ENCODE results near the gene UBR2.

UBR2 gene

DNA sequence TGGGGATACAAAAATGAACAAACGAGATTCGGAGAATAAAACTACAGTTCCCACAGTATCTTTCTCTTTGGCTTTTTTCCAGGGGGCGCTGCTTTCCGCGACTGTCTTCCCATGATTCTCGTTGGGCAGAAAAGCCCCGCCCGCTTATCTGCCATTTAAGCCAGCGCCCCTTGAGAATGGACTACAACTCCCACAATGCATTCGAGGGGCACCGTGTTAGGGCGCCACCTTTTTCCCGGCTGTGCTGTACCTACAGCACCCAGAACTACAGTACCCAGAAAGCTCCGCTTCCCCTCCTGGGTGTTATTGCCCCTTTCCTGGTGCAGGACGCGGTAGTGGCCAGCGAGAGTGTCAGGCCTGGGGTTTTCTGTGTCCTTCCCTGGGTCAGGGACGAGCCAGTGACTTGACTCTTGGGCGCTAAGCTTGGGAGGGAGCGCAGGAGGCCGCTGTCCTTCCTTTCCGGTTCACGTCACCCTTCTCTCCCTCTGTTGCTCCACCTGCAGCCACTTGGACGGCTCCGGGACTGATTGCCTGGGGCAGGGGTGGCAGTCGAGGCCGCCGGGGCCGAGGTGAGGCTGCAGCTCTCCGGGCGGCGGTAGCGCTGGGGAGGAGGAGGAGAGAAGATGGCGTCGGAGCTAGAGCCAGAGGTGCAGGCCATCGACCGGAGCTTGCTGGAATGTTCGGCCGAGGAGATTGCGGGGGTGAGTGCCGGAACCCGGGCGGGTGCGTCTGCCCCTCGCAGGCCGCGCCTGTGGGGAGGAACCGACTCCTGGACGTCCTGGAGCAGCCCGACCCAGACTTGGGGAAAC lies at the start of gene UBR2:
TSS of gene UBR2 (plus strand) at position 333 of the 809 bp plus-strand sequence. CDS start at position 624, 291 bp downstream.
- FAIRE-seq: peak; percentile 94

DNA sequence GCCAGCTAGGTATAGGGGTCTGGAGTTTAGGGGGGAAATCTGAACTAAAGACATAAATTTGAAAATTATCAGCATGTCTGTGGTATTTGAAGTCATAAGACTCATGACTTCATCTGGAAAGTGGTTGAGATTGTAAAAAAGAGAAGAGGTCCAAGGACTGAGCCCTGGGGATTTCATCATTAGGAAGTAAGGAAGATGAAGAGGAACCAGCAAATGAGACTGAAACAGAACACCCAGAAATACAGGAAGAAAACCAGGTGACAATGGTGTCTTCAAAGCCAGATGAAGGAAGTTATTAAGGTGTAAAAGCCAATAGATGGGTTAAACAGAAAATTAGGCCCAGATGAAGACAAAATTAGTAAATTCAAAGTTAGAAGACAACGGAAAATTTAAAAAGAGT lies 49.1 kb upstream of the UBR2 start:
- no peak for FAIRE-seq

- no peak for FAIRE-seq
These were observed 44.0 kb upstream of the UBR2 start for GRCh38 chr6:42519779-42520178.

DNA sequence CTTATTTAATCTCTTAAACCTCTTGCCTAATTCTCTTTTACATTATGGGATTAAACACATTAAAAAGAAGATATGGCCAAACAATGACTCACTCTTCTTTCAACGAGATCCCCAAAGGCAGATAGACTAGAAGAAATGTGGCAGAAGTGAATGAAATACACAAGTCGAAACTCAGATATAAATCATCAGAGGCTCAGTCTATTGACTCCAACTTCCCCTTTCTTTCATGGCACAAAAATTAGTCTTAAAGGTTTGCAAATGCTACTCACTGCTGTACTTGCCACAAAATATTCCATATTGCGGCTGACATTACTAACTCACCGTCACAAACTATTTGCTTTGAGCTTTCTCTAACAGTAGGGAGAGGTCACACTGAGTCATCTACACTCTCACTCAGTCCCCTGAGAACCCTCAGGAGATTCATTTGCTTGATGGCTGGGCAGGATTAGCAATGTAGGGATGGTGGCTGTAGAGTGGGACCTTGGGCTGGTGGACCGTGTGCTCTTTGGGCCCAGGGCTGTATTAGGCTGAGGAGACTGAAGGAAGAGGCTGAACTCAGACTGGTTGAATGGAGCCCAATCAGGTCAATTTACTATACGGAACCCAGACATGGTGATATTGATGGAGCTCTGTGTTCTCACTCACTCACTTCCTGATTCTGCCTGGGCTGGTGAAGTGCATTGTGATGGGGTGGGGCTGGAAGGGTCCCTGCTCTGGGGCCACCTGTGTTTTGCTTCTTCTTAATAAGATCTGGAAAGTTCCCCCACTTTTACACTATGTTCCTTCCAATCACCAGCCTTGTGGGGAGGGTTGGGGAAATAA lies 42.8 kb upstream of the UBR2 start:
- no peak for FAIRE-seq

DNA sequence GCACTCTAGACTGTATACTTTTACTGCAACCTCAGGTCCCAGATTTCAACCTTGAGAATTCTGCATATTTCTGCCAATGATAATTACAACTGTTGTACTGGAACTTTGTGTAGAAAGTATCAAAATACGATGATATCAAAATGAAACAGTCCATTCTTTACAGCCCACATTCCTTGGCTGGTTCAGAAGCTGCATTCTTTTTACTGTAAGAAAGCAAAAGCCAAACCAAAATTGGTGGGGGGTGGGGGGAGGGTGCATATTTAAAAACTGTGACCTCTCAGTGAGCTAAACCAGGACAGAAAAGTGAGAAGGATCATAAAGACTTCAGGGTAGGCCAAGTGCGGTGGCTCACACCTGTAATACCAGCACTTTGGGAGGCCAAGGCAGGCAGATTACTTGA lies 41.8 kb upstream of the UBR2 start:
- FAIRE-seq: no peak

GRCh38 chr6:42522942-42523814 lies 40.7 kb upstream of the UBR2 start:
- FAIRE-seq: no peak

DNA sequence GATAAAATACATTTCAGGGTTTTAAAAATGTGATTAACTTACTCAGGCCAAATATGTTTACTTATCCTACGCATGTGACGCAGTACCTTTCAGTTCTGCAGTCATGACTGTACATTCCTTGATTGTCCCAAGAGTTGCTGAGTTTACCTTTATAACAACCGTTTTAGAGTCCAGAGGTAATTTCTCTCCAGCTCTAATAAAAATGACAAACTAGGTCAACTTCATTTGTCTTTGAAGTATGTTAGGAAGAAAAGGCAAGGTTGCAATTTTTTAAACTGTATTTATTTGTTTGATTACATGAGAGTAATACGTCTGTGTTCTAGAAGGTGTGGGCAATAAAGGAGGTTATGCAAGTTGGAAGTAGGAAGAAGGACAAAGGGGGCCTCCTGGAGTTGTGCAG lies 38.6 kb upstream of the UBR2 start:
- FAIRE-seq: no peak

- no peak for FAIRE-seq
These were observed 37.2 kb upstream of the UBR2 start for GRCh38 chr6:42526616-42527015.

- no peak for FAIRE-seq
These were observed 36.6 kb upstream of the UBR2 start for GRCh38 chr6:42527204-42527603.

GRCh38 chr6:42530296-42530695 lies 33.5 kb upstream of the UBR2 start:
- FAIRE-seq: no peak

DNA sequence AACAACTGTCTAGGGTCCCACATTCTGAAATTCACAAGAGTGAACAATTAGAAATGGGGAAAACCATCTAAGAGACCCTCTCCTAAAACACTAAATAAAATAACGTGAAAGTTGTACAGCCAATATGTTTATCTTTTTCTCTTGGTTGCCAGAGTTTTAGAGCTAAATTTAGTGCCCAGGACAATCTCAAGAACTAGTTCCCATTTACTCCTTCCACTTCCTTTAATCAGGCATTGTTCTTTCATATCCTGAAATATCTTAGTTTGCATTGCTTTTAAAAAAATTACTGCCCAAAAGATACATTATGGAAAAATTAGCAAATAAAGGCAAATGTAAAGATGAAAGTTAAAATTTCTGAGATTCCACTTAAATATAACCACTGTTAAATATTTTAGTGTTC lies 33.1 kb upstream of the UBR2 start:
- no peak for FAIRE-seq

DNA sequence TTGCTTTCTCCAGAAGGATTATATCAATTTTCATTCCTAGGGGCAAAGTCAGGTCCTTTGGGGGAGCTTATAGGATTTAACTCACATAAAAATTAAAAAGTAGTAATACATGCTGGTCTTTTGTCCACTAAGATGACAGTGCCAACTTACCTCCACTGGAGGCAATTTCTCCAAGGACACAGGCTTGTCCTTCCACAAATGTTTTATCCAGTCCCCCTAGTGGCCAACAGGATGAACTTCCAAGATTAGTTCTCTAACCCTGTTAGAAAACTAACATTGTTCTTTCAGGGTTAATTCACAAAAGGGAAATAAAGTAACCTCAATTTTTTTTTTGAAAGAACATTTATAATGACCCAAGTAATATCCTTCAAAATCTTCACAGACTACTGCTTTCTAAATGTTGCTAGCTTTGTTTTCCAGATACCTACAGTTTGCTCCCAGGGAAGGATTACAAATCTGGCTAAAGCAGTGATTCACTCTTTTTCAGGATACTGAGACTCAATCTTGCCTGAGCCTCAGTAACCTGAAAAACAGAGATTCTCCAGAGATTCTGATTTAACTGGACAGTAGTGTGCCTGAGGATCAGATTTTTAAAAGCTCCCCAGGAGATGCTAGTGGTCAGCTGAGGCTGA lies 31.7 kb upstream of the UBR2 start:
- peak; percentile 96 for FAIRE-seq

DNA sequence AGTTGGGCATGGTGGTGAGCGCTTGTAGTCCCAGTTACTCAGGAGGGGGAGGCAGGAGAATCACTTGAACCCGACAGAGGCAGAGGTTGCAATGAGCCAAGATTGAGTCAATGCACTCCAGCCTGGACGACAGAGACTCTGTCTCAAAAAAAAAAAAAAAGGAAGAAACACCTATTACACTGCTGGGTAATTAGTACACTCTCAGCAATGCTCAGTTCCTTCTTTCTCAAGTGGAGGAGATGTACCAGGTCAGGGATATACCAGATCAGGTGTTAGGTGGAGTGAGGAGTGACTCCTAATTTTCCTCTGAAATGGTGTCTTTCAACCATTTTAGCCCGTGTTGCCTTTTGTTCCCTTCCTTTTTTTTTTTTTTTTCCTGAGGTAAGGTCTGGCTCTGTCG lies 30.0 kb upstream of the UBR2 start:
- no peak for FAIRE-seq

GRCh38 chr6:42537536-42537935 lies 26.3 kb upstream of the UBR2 start:
- FAIRE-seq: no peak

GRCh38 chr6:42539135-42539534 lies 24.7 kb upstream of the UBR2 start:
- FAIRE-seq: no peak

DNA sequence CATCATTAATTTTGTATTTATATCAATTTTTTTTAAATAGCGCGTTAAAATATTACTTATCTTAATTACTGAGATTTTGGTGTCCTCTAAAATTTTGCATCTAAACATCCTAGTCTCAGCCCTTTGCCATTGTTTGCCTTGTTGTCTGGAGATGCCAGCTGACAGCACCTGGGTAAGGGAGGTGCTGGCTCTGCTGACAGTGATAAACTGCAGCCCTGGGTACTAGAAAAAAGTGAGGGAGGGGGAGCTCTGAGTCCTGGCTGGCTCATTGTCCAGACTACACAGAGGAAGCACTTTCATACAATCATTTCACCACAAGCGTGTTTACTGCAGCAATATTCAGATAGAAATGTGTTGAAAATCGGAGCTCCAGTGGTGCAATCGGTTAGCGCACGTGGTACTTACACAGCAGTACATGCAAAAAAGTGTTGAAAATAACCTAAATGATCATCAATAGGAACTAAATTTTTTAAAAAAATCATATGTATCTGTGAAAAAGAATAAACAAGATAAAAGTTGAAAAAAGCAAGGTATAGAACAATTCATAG lies 18.5 kb upstream of the UBR2 start:
- no peak for FAIRE-seq

GRCh38 chr6:42547407-42548329 lies 16.2 kb upstream of the UBR2 start:
- peak; percentile 47 for FAIRE-seq

GRCh38 chr6:42550277-42550676 lies 13.6 kb upstream of the UBR2 start:
- FAIRE-seq: no peak

DNA sequence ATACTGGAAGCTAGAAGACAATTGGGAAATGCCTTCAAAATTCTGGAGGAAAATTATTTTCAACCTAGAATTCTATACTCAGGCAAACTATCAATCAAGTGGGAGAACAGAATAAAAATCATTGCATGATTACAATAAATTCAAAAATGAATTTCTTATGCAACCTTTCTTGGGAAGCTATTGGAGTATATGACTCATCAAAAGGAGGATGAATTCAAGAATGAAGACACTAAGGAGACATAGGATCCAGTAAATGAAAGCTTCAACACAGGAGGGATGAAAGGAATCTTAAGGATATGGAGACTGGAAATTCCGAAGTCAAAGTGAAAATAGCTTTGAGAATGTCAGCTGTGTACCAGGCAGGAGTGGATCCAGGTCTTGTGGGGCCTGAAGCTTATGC lies 12.6 kb upstream of the UBR2 start:
- FAIRE-seq: no peak

DNA sequence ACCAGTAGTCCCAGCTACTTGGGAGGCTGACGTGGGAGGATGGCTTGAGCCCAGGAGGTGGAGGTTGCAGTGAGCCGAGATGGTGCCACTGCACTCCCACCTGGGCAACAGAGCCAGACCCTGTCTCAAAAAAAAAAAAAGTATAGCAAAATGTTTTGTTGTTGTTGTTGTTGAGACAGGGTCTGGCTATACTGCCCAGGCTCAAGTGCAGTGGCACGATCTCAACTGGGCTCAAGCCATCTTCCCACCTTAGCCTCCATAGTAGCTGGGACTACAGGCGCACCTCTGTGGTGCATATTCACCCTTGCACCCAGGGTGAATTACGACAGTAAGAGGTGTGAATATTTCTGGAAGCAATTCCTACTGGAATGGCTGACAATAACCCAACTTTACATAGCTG lies 11.4 kb upstream of the UBR2 start:
- FAIRE-seq: no peak
